ENCODE data around the gene ADK. TPM values are rescaled to one million over a fixed set of nuclear protein-coding genes. Genes with fewer than 3 reads are reported as not detected.
A peak's percentile ranks its signal among the peaks of the same experiment; 100 is the strongest.
"Not testable (repeated sequence)": the region's sequence is repeated elsewhere in the genome, so short reads cannot be mapped to it uniquely, and the experiment has no call there.

The ADK gene
- total RNA-seq, 1 donor from 2014 or later = 53.0 TPM

- no peaks in the 10 kb centered on the region for H3K36me3 ChIP-seq
- no peaks in the 10 kb centered on the region for H3K27me3 ChIP-seq
- no peak for TF ChIP-seq CTCF (IDR thresholded peaks at IDR 0.05)
- H3K27ac ChIP-seq = peak overlapping the region; percentile 12
- H3K4me3 ChIP-seq = no peak overlapping the region
- DNase-seq (no peak), ATAC-seq (no peak)
- no peaks in the 10 kb centered on the region for H3K9me3 ChIP-seq
- intact Hi-C loops (cut with DNase I) = no loop called here
- peaks cover 3% of the 10 kb centered on the region for H3K4me1 ChIP-seq
These were observed 138.9 kb downstream of the ADK start for GRCh38 chr10:74289951-74290350.

- intact Hi-C loops (cut with DNase I) = no loop called here
- no peaks in the 10 kb centered on the region for H3K27me3 ChIP-seq
- no peak for ATAC-seq
- no peak overlapping the region for H3K27ac ChIP-seq
- H3K4me1 ChIP-seq = peaks cover 3% of the 10 kb centered on the region
- no peaks in the 10 kb centered on the region for H3K9me3 ChIP-seq
- no peaks in the 10 kb centered on the region for H3K36me3 ChIP-seq
- no peak for TF ChIP-seq CTCF (IDR thresholded peaks at IDR 0.05)
- DNase-seq = no peak
- H3K4me3 ChIP-seq = no peak overlapping the region
These were observed 139.7 kb downstream of the ADK start for GRCh38 chr10:74290708-74291107.

- Histone ChIP-seq H3K27me3 (no peaks in the 10 kb centered on the region), H3K36me3 (no peaks in the 10 kb centered on the region), H3K4me1 (peaks cover 3% of the 10 kb centered on the region), H3K27ac (no peak overlapping the region), H3K4me3 (no peak overlapping the region), H3K9me3 (no peaks in the 10 kb centered on the region)
- no peak for ATAC-seq
- intact Hi-C loops (cut with DNase I) = no loop called here
- TF ChIP-seq CTCF (IDR thresholded peaks at IDR 0.05) = no peak
- no peak for DNase-seq
These were observed 141.9 kb downstream of the ADK start for GRCh38 chr10:74292871-74293427.

GRCh38 chr10:74293686-74294371 lies 142.8 kb downstream of the ADK start:
- Histone ChIP-seq H3K4me3 (no peak overlapping the region), H3K4me1 (peaks cover 3% of the 10 kb centered on the region), H3K9me3 (no peaks in the 10 kb centered on the region), H3K27me3 (no peaks in the 10 kb centered on the region), H3K27ac (no peak overlapping the region), H3K36me3 (no peaks in the 10 kb centered on the region)
- ATAC-seq (no peak), DNase-seq (no peak)
- no peak for TF ChIP-seq CTCF (IDR thresholded peaks at IDR 0.05)
- intact Hi-C loops (cut with DNase I) = no loop called here

GRCh38 chr10:74297389-74298080 lies 146.5 kb downstream of the ADK start:
- Histone ChIP-seq H3K4me3 (no peak overlapping the region), H3K9me3 (no peaks in the 10 kb centered on the region), H3K36me3 (no peaks in the 10 kb centered on the region), H3K4me1 (peaks cover 3% of the 10 kb centered on the region), H3K27me3 (no peaks in the 10 kb centered on the region), H3K27ac (no peak overlapping the region)
- DNase-seq (no peak), ATAC-seq (no peak)
- TF ChIP-seq CTCF (IDR thresholded peaks at IDR 0.05) = no peak
- intact Hi-C loops (cut with DNase I) = no loop called here

GRCh38 chr10:74300074-74300621 lies 149.1 kb downstream of the ADK start:
- H3K27me3 ChIP-seq; intact Hi-C loops (cut with DNase I); H3K4me1 ChIP-seq; H3K36me3 ChIP-seq; H3K4me3 ChIP-seq; H3K27ac ChIP-seq; H3K9me3 ChIP-seq; DNase-seq; ATAC-seq: not testable (repeated sequence)

Data from upper lobe of right lung (tissue), 1 donor.